HepG2 (cell line): Measurements from ENCODE around the gene COQ4. TPM values are rescaled to one million over a fixed set of nuclear protein-coding genes. Genes with fewer than 3 reads are reported as not detected.
A peak's percentile ranks its signal among the peaks of the same experiment; 100 is the strongest.

Source experiments
- ASH2L ChIP-seq: fragments of 300-600, 200-600 bp; sonication (generic); IDR thresholded peaks from 2 replicates; pipeline ENCODE4 v1.7.0; 2017; ENCODE audit warnings: low read depth, mild to moderate bottlenecking, moderate library complexity, mixed read lengths, low read length; ENCODE audit not compliant: insufficient read length
- CREM ChIP-seq, 2 experiments: sonication (generic) in 1 of 2; formaldehyde crosslinking in 1 of 2; IDR thresholded peaks; 2 replicates each; pipeline versions ENCODE4 v1.4.0 to v1.6.1; 2016 to 2020; ENCODE audit warnings: antibody characterized with exemption in 1 of 2, mild to moderate bottlenecking in 1 of 2, missing genetic modification reagents in 1 of 2
- ERF ChIP-seq: IDR thresholded peaks from 2 replicates; pipeline ENCODE4 v1.6.1; 2018; ENCODE audit warnings: missing biosample characterization, missing genetic modification reagents
- GATA4 ChIP-seq: sonication (generic); IDR thresholded peaks from 2 replicates; pipeline ENCODE4 v1.6.1; 2016; ENCODE audit warnings: antibody characterized with exemption, low read depth, borderline replicate concordance
- HNRNPL ChIP-seq: fragments of 200-400 bp; formaldehyde crosslinking; IDR thresholded peaks from 2 replicates; pipeline ENCODE4 v1.6.1; 2017; ENCODE audit warnings: mild to moderate bottlenecking, low read depth, low read length
- NFIC ChIP-seq: IDR thresholded peaks from 2 replicates; pipeline ENCODE4 v1.6.1; 2012; ENCODE audit warnings: mild to moderate bottlenecking, low read length, inconsistent platforms
- SATB2 ChIP-seq: sonication (generic); formaldehyde crosslinking; IDR thresholded peaks from 2 replicates; pipeline ENCODE4 v1.5.0; 2020; ENCODE audit warnings: missing genetic modification reagents
- TSC22D2 ChIP-seq: sonication (generic); formaldehyde crosslinking; IDR thresholded peaks from 2 replicates; pipeline ENCODE4 v1.5.1; 2020; ENCODE audit warnings: missing genetic modification reagents, mild to moderate bottlenecking, borderline replicate concordance
- ZBTB7A ChIP-seq: sonication (generic); formaldehyde crosslinking; IDR thresholded peaks from 2 replicates; pipeline ENCODE4 v1.8.0; 2022; ENCODE audit warnings: mild to moderate bottlenecking, missing genetic modification reagents
- ZC3H4 ChIP-seq: sonication (generic); formaldehyde crosslinking; IDR thresholded peaks from 2 replicates; pipeline ENCODE4 v1.4.0; 2020; ENCODE audit warnings: missing genetic modification reagents, borderline replicate concordance
- ZKSCAN1 ChIP-seq: fragments of 150-350 bp; IDR thresholded peaks from 2 replicates; pipeline ENCODE4 v1.6.1; 2014; ENCODE audit warnings: low read length
- ZNF296 ChIP-seq: sonication (generic); formaldehyde crosslinking; conservative IDR thresholded peaks from 2 replicates; pipeline ENCODE4 v1.5.0; 2020; ENCODE audit warnings: mild to moderate bottlenecking, missing genetic modification reagents
- ZNF562 ChIP-seq: sonication (generic); formaldehyde crosslinking; IDR thresholded peaks from 2 replicates; pipeline ENCODE4 v1.8.0; 2022; ENCODE audit warnings: missing genetic modification reagents, borderline replicate concordance
- ZNF775 ChIP-seq: sonication (generic); formaldehyde crosslinking; IDR thresholded peaks from 2 replicates; pipeline ENCODE4 v1.4.0; 2020; ENCODE audit warnings: missing genetic modification reagents, mild to moderate bottlenecking, moderate library complexity, borderline replicate concordance
- ZNF816 ChIP-seq: sonication (generic); formaldehyde crosslinking; IDR thresholded peaks from 2 replicates; pipeline ENCODE4 v1.8.0; 2022; ENCODE audit warnings: missing genetic modification reagents, mild to moderate bottlenecking, borderline replicate concordance
- ZSCAN25 ChIP-seq: sonication (generic); formaldehyde crosslinking; IDR thresholded peaks from 2 replicates; pipeline ENCODE4 v1.8.0; 2022; ENCODE audit warnings: mild to moderate bottlenecking, missing genetic modification reagents
- polyA plus RNA-seq, 8 experiments: library from polyadenylated mRNA; depleted of rRNA in 3 of 8; stranded (reverse) in 7 of 8; unstranded in 1 of 8; fragments of >200 nt; fragmentation: Illumina TruSeq in 4 of 8; extraction: Trizol in 4 of 8; gene quantifications; 2 replicates each; pipeline versions ENCODE4 v1.2.1 to v1.2.3, GENCODE V29; 2011 to 2016; ENCODE audit warnings: low read depth in 4 of 8, missing spikeins in 1 of 8, mixed read lengths in 1 of 8; ENCODE audit not compliant: insufficient read depth in 1 of 8
- total RNA-seq, 5 experiments: library from RNA; depleted of rRNA; stranded (reverse); fragments of >200 nt; fragmentation: Illumina TruSeq; extraction: Trizol; gene quantifications; 2 replicates each; pipeline ENCODE4 v1.2.3, GENCODE V29; 2016; ENCODE audit warnings: low read depth in 1 of 5
- TF ChIP-seq, protein P1 (sequence below): sonication (generic); formaldehyde crosslinking; IDR thresholded peaks from 2 replicates; pipeline ENCODE4 v1.4.0; 2020; ENCODE audit warnings: missing genetic modification reagents, mild to moderate bottlenecking, borderline replicate concordance
- TF ChIP-seq, protein P2 (sequence below): sonication (generic); formaldehyde crosslinking; IDR thresholded peaks from 2 replicates; pipeline ENCODE4 v1.8.0; 2022; ENCODE audit warnings: mild to moderate bottlenecking, missing genetic modification reagents, moderate library complexity
- TF ChIP-seq, protein P3 (sequence below): sonication (generic); formaldehyde crosslinking; IDR thresholded peaks from 2 replicates; pipeline ENCODE4 v1.4.0; 2020; ENCODE audit warnings: missing genetic modification reagents, low read depth, mild to moderate bottlenecking, borderline replicate concordance
- TF ChIP-seq, protein P4 (sequence below): sonication (generic); formaldehyde crosslinking; IDR thresholded peaks from 2 replicates; pipeline ENCODE4 v1.5.1; 2020; ENCODE audit warnings: missing genetic modification reagents, mild to moderate bottlenecking, borderline replicate concordance
- TF ChIP-seq, protein P5 (sequence below): sonication (generic); formaldehyde crosslinking; IDR thresholded peaks from 2 replicates; pipeline ENCODE4 v1.8.0; 2022; ENCODE audit warnings: mild to moderate bottlenecking, missing genetic modification reagents
- TF ChIP-seq, protein P6 (sequence below): IDR thresholded peaks from 2 replicates; pipeline ENCODE4 v1.6.1; 2012; ENCODE audit warnings: inconsistent platforms

Gene COQ4
- total and polyA plus RNA-seq, 2 of the 13 experiments (the other 11 are each of a cell fraction or from before 2014, with no cell fraction given) = 26.1 to 36.0 TPM

DNA sequence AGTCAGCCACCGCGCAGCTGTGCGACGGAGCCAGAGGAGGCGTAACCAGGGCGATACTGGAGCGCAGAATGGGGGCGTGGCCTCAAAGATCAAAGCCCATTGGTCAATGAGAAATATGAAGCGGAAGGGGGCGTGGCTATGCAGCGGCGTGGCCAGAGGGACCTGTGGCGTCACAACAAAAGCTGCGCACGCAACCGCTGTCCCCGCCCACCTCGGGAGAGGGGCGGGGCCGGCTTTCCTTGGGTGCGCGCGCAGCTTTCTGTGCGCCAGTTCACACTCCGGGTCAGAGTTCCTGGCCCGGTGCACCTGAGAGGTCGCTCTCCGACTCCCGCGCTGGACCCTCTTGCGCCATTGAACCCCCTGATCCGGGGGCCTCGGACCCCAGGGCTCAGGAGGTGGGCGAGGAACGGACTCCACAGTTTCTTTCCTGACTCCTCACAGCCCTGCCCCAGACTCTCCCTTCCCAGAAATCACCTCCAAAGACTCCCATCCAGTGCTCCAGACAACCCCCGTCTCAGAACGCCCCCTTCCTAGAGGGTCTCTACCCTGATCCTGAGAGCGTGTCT is 46.5 kb upstream of the COQ4 start, which contains the start of gene SWI5 (continued):
- TF ChIP-seq, protein P1, sequence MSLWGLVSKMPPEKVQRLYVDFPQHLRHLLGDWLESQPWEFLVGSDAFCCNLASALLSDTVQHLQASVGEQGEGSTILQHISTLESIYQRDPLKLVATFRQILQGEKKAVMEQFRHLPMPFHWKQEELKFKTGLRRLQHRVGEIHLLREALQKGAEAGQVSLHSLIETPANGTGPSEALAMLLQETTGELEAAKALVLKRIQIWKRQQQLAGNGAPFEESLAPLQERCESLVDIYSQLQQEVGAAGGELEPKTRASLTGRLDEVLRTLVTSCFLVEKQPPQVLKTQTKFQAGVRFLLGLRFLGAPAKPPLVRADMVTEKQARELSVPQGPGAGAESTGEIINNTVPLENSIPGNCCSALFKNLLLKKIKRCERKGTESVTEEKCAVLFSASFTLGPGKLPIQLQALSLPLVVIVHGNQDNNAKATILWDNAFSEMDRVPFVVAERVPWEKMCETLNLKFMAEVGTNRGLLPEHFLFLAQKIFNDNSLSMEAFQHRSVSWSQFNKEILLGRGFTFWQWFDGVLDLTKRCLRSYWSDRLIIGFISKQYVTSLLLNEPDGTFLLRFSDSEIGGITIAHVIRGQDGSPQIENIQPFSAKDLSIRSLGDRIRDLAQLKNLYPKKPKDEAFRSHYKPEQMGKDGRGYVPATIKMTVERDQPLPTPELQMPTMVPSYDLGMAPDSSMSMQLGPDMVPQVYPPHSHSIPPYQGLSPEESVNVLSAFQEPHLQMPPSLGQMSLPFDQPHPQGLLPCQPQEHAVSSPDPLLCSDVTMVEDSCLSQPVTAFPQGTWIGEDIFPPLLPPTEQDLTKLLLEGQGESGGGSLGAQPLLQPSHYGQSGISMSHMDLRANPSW (CRISPR knock-in tag) = no peak
- TF ChIP-seq ZNF562 (CRISPR knock-in tag) (no peak), ZBTB7A (CRISPR knock-in tag) (no peak), ZKSCAN1 (no peak), ZNF296 (CRISPR knock-in tag) (0 out of 2 replicates have a peak, but pooled peaks have one; percentile 58), ERF (CRISPR knock-in tag) (peak; percentile 73), NFIC (no peak), ZNF816 (CRISPR knock-in tag) (no peak), ZNF775 (CRISPR knock-in tag) (no peak), GATA4 (peak; percentile 78; the same call in 1 of the 2 replicates), SATB2 (CRISPR knock-in tag) (no peak), HNRNPL (no peak), ASH2L (no peak), ZC3H4 (no peak), CREM (IDR thresholded peaks at IDR 0.05) (peak; percentile 80), CREM (CRISPR knock-in tag; IDR thresholded peaks at IDR 0.05) (no peak), ZSCAN25 (no peak), TSC22D2 (CRISPR knock-in tag) (no peak; the same call in 1 of the 2 replicates)
- TF ChIP-seq, protein P2, sequence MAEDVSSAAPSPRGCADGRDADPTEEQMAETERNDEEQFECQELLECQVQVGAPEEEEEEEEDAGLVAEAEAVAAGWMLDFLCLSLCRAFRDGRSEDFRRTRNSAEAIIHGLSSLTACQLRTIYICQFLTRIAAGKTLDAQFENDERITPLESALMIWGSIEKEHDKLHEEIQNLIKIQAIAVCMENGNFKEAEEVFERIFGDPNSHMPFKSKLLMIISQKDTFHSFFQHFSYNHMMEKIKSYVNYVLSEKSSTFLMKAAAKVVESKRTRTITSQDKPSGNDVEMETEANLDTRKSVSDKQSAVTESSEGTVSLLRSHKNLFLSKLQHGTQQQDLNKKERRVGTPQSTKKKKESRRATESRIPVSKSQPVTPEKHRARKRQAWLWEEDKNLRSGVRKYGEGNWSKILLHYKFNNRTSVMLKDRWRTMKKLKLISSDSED (CRISPR knock-in tag) = no peak
- TF ChIP-seq, protein P3, sequence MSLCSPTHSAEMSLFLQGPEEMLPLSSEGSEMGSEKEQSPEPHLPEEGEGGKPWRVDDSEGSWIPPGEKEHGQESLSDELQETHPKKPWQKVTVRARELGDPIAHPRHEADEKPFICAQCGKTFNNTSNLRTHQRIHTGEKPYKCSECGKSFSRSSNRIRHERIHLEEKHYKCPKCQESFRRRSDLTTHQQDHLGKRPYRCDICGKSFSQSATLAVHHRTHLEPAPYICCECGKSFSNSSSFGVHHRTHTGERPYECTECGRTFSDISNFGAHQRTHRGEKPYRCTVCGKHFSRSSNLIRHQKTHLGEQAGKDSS = peak; percentile 87
- TF ChIP-seq, protein P4, sequence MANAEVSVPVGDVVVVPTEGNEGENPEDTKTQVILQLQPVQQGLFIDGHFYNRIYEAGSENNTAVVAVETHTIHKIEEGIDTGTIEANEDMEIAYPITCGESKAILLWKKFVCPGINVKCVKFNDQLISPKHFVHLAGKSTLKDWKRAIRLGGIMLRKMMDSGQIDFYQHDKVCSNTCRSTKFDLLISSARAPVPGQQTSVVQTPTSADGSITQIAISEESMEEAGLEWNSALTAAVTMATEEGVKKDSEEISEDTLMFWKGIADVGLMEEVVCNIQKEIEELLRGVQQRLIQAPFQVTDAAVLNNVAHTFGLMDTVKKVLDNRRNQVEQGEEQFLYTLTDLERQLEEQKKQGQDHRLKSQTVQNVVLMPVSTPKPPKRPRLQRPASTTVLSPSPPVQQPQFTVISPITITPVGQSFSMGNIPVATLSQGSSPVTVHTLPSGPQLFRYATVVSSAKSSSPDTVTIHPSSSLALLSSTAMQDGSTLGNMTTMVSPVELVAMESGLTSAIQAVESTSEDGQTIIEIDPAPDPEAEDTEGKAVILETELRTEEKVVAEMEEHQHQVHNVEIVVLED (CRISPR knock-in tag) = peak; percentile 62; the same call in 1 of the 2 replicates
- TF ChIP-seq, protein P5, sequence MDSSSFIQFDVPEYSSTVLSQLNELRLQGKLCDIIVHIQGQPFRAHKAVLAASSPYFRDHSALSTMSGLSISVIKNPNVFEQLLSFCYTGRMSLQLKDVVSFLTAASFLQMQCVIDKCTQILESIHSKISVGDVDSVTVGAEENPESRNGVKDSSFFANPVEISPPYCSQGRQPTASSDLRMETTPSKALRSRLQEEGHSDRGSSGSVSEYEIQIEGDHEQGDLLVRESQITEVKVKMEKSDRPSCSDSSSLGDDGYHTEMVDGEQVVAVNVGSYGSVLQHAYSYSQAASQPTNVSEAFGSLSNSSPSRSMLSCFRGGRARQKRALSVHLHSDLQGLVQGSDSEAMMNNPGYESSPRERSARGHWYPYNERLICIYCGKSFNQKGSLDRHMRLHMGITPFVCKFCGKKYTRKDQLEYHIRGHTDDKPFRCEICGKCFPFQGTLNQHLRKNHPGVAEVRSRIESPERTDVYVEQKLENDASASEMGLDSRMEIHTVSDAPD (CRISPR knock-in tag) = no peak
- TF ChIP-seq, protein P6, sequence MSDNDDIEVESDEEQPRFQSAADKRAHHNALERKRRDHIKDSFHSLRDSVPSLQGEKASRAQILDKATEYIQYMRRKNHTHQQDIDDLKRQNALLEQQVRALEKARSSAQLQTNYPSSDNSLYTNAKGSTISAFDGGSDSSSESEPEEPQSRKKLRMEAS = peak; percentile 57
